Smooth muscle cell (in vitro differentiated cells): ENCODE measurements around the gene JMJD1C. TPM values are rescaled to one million over a fixed set of nuclear protein-coding genes. Genes with fewer than 3 reads are reported as not detected.
"Not testable (repeated sequence)": the region's sequence is repeated elsewhere in the genome, so short reads cannot be mapped to it uniquely, and the experiment has no call there.

ENCODE experiments used
- DNase-seq: peaks from one replicate; lab custom pipeline; 2025; ENCODE audit not compliant: unreplicated experiment; lab: John Stamatoyannopoulos, UW
- H2AFZ ChIP-seq: fragments of 200-600 bp; sonication (generic); 2 replicates; pipeline ENCODE4 v1.6.0; 2016; ENCODE audit warnings: antibody characterized with exemption, low read depth, mild to moderate bottlenecking
- H3F3A ChIP-seq: fragments of 200-600 bp; sonication (generic); 2 replicates; pipeline ENCODE4 v1.6.0; 2017; ENCODE audit warnings: antibody characterized with exemption, low read depth
- H3K27ac ChIP-seq: fragments of 200-600 bp; sonication (generic); 2 replicates; pipeline ENCODE4 v1.5.1; 2016; ENCODE audit warnings: low read depth, mild to moderate bottlenecking
- H3K27me3 ChIP-seq: fragments of 200-600 bp; sonication (generic); 2 replicates; pipeline ENCODE4 v1.6.1; 2016; ENCODE audit warnings: low read depth, mild to moderate bottlenecking
- H3K36me3 ChIP-seq: fragments of 200-600 bp; sonication (generic); 2 replicates; pipeline ENCODE4 v1.5.1; 2016; ENCODE audit warnings: low read depth
- H3K4me1 ChIP-seq: fragments of 200-600 bp; sonication (generic); 2 replicates; pipeline ENCODE4 v1.5.1; 2016; ENCODE audit warnings: low read depth
- H3K4me2 ChIP-seq: fragments of 200-600 bp; sonication (generic); 2 replicates; pipeline ENCODE4 v1.6.0; 2016; ENCODE audit warnings: mild to moderate bottlenecking
- H3K4me3 ChIP-seq: fragments of 200-600 bp; sonication (generic); 2 replicates; pipeline ENCODE4 v1.5.1; 2016; ENCODE audit warnings: mild to moderate bottlenecking
- H3K79me2 ChIP-seq: fragments of 200-600 bp; sonication (generic); 2 replicates; pipeline ENCODE4 v1.6.0; 2016; ENCODE audit warnings: low read depth, mild to moderate bottlenecking
- H3K9ac ChIP-seq: fragments of 200-600 bp; sonication (generic); 2 replicates; pipeline ENCODE4 v1.6.0; 2016; ENCODE audit warnings: low read depth
- H3K9me3 ChIP-seq: fragments of 200-600 bp; sonication (generic); replicated peaks from 2 replicates; pipeline ENCODE4 v1.5.1; 2016; ENCODE audit warnings: low read depth
- H4K20me1 ChIP-seq: fragments of 200-600 bp; sonication (generic); 2 replicates; pipeline ENCODE4 v1.6.0; 2016; ENCODE audit warnings: low read depth
- CTCF ChIP-seq: fragments of 200-600 bp; sonication (generic); IDR thresholded peaks from 2 replicates; pipeline ENCODE4 v1.5.1; 2017; ENCODE audit warnings: borderline replicate concordance, mild to moderate bottlenecking, antibody characterized with exemption; ENCODE audit not compliant: insufficient read depth, poor library complexity, severe bottlenecking
- WGBS: methylation state at CpG from one replicate; pipeline ENCODE4 v1.1.7; 2016; ENCODE audit warnings: low lambda C conversion rate; 5-methylcytosine and 5-hydroxymethylcytosine counted together
- polyA plus RNA-seq: library from polyadenylated mRNA; unstranded; fragments of >200 nt; fragmentation: Nextera tagmentation; extraction: Ambion mirVana; gene quantifications from 2 replicates; pipeline ENCODE4 v1.2.1, GENCODE V29; 2016
- total RNA-seq: library from RNA; depleted of rRNA; stranded (reverse); fragments of >200 nt; gene quantifications from 2 replicates; pipeline ENCODE4 v1.2.3, GENCODE V29; 2014

Gene JMJD1C
- total and polyA plus RNA-seq, 2 experiments from 2014 or later, result 28.5 to 132 TPM

GRCh38 chr10:63496561-63496960 is 30.8 kb upstream of the JMJD1C start:
- H3K79me2 ChIP-seq, result peaks cover 82% of the 10 kb centered on the region
- no peaks in the 10 kb centered on the region for H3K27me3 ChIP-seq
- peaks cover 27% of the 10 kb centered on the region for H4K20me1 ChIP-seq
- no peak overlapping the region for H3K4me2 ChIP-seq
- H3F3A ChIP-seq, result peaks cover 14% of the 10 kb centered on the region
- no peak overlapping the region for H2AFZ ChIP-seq
- no peak overlapping the region for H3K4me3 ChIP-seq
- H3K9me3 ChIP-seq, result no peaks in the 10 kb centered on the region
- TF ChIP-seq CTCF, result no peak
- H3K9ac ChIP-seq, result no peak overlapping the region
- WGBS, result 97% methylated on average over 1 of the region's 1 CpG
- H3K4me1 ChIP-seq, result peaks cover 12% of the 10 kb centered on the region
- DNase-seq, result no peak
- no peaks in the 10 kb centered on the region for H3K36me3 ChIP-seq
- H3K27ac ChIP-seq, result no peak overlapping the region

- Histone ChIP-seq H3F3A (peaks cover 17% of the 10 kb centered on the region), H3K36me3 (no peaks in the 10 kb centered on the region), H2AFZ (no peak overlapping the region), H3K4me3 (no peak overlapping the region), H3K27me3 (no peaks in the 10 kb centered on the region), H3K4me2 (no peak overlapping the region), H3K9me3 (no peaks in the 10 kb centered on the region), H3K27ac (no peak overlapping the region), H3K4me1 (peaks cover 15% of the 10 kb centered on the region), H3K79me2 (peaks cover 80% of the 10 kb centered on the region), H3K9ac (no peak overlapping the region), H4K20me1 (peaks cover 27% of the 10 kb centered on the region)
- 74% methylated on average over 2 of the region's 2 CpGs for WGBS
- no peak for DNase-seq
- TF ChIP-seq CTCF, result no peak
Measured at GRCh38 chr10:63494951-63495350, 29.2 kb upstream of the JMJD1C start.

GRCh38 chr10:63493004-63493403 is 27.2 kb upstream of the JMJD1C start:
- Histone ChIP-seq H3K4me2 (peak overlapping the region; percentile 81), H3K27ac (peak overlapping the region; percentile 96)
- WGBS, result 94% methylated on average over 4 of the region's 4 CpGs

GRCh38 chr10:63492317-63492690 is 26.5 kb upstream of the JMJD1C start:
- H3K27ac ChIP-seq, result peak overlapping the region; percentile 96
- WGBS, result 42% methylated on average over 6 of the region's 6 CpGs
- H3K9me3 ChIP-seq, H3K36me3 ChIP-seq, H2AFZ ChIP-seq, DNase-seq, H3K27me3 ChIP-seq: not testable (repeated sequence)
- H3K4me1 ChIP-seq, result peaks cover 15% of the 10 kb centered on the region
- H3F3A ChIP-seq, result peaks cover 17% of the 10 kb centered on the region
- peak overlapping the region; percentile 69 for H3K9ac ChIP-seq
- H4K20me1 ChIP-seq, result peaks cover 21% of the 10 kb centered on the region
- H3K4me3 ChIP-seq, result peak overlapping the region; percentile 25
- H3K79me2 ChIP-seq, result peaks cover 80% of the 10 kb centered on the region
- H3K4me2 ChIP-seq, result peak overlapping the region; percentile 81

More at GRCh38 chr10:63493004-63493403, 27.2 kb upstream of the JMJD1C start:
- no peaks in the 10 kb centered on the region for H3K9me3 ChIP-seq
- no peak overlapping the region for H3K4me3 ChIP-seq
- H3K27me3 ChIP-seq, result no peaks in the 10 kb centered on the region
- no peaks in the 10 kb centered on the region for H3K36me3 ChIP-seq
- H3K9ac ChIP-seq, result no peak overlapping the region
- peaks cover 15% of the 10 kb centered on the region for H3K4me1 ChIP-seq
- H3F3A ChIP-seq, result peaks cover 17% of the 10 kb centered on the region
- TF ChIP-seq CTCF, result no peak
- no peak overlapping the region for H2AFZ ChIP-seq
- no peak for DNase-seq
- peaks cover 21% of the 10 kb centered on the region for H4K20me1 ChIP-seq
- peaks cover 80% of the 10 kb centered on the region for H3K79me2 ChIP-seq
